Measurements from ENCODE around the gene MS4A3. TPM values are rescaled to one million over a fixed set of nuclear protein-coding genes. Genes with fewer than 3 reads are reported as not detected.
"Not testable (repeated sequence)": the region's sequence is repeated elsewhere in the genome, so short reads cannot be mapped to it uniquely, and the experiment has no call there.

MS4A3 gene
- total RNA-seq, 6 experiments from 2014 or later = 0.48 to 1.2 (median 0.80) TPM; not detected in 3

DNA sequence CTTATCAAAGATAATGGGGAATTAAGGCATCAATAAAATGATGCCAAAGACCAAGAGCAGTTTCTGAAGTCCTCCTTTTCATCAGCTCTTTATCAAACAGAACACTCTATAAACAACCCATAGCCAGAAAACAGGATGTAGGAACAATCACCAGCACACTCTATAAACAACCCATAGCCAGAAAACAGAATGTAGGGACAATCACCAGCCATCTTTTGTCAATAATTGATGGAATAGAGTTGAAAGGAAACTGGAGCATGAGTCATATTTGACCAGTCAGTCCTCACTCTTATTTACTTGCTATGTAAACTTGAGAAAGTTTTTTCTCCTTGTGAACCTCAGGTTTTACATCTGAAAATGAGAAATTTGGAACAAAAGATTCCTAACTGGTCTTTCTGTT, 42.0 kb downstream of the MS4A3 start:
- Histone ChIP-seq H3K9me3 (no peaks in the 10 kb centered on the region), H3K36me3 (no peaks in the 10 kb centered on the region), H3K27ac (no peak overlapping the region), H3K4me1 (no peaks in the 10 kb centered on the region), H3K27me3 (no peaks in the 10 kb centered on the region), H3K4me3 (no peak overlapping the region)
- no peak for DNase-seq
- intact Hi-C loops (cut with DNase I) = no loop called here
- no peak for ATAC-seq
- TF ChIP-seq POLR2A (IDR thresholded peaks at IDR 0.05) = no peak
- TF ChIP-seq, protein P1, sequence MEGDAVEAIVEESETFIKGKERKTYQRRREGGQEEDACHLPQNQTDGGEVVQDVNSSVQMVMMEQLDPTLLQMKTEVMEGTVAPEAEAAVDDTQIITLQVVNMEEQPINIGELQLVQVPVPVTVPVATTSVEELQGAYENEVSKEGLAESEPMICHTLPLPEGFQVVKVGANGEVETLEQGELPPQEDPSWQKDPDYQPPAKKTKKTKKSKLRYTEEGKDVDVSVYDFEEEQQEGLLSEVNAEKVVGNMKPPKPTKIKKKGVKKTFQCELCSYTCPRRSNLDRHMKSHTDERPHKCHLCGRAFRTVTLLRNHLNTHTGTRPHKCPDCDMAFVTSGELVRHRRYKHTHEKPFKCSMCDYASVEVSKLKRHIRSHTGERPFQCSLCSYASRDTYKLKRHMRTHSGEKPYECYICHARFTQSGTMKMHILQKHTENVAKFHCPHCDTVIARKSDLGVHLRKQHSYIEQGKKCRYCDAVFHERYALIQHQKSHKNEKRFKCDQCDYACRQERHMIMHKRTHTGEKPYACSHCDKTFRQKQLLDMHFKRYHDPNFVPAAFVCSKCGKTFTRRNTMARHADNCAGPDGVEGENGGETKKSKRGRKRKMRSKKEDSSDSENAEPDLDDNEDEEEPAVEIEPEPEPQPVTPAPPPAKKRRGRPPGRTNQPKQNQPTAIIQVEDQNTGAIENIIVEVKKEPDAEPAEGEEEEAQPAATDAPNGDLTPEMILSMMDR (IDR thresholded peaks at IDR 0.05) = no peak

DNA sequence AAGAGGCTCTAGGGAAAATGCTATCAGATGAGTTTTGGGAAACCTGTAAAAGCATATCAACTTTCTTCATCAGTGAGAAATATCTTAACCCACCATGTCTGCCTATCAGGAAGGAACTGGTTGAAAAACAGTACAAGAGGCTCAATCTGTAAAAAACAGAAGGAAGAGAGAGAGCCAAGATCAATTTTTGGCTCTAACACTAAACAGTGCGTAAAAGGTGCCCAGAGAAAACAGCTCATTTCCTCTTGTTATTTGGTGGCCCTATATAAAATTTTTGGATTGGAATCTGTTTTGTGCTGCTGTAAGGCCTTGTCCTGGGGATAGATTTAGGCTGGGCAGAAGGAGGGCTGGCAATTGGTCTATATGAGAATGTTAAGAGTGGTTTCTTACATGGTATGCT, 44.1 kb downstream of the MS4A3 start:
- Histone ChIP-seq H3K27ac (no peak overlapping the region), H3K4me1 (no peaks in the 10 kb centered on the region), H3K9me3 (no peaks in the 10 kb centered on the region), H3K4me3 (no peak overlapping the region), H3K36me3 (no peaks in the 10 kb centered on the region), H3K27me3 (no peaks in the 10 kb centered on the region)
- 12% methylated on average over 1 of the region's 1 CpG for WGBS (ENCODE audit: insufficient coverage, low coverage, low lambda C conversion rate, missing lambda C conversion rate)
- intact Hi-C loops (cut with DNase I) = no loop called here
- DNase-seq (no peak), ATAC-seq (no peak)
- TF ChIP-seq, protein P1 (IDR thresholded peaks at IDR 0.05) = no peak
- TF ChIP-seq POLR2A (IDR thresholded peaks at IDR 0.05) = no peak

DNA sequence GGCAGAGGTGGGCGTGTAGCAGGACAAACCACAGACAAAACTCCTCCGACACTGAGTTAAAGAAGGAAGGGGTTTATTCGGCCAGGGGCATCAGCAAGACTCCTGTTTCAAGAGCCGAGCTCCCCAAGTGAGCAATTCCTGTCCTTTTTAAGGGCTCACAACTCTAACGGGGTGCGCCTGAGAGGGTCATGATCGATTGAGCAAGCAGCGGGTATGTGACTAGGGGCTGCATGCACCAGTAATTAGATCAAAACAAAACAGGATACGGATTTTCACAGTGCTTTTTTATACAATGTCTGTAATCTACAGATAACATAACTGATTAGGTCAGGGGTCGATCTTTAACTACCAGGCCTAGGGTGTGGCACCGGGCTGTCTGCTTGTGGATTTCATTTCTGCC, 44.9 kb downstream of the MS4A3 start:
- ATAC-seq; H3K27me3 ChIP-seq; intact Hi-C loops (cut with DNase I); H3K4me1 ChIP-seq; H3K9me3 ChIP-seq; DNase-seq; H3K4me3 ChIP-seq; H3K36me3 ChIP-seq; H3K27ac ChIP-seq: not testable (repeated sequence)
- 77% methylated on average over 8 of the region's 11 CpGs for WGBS (ENCODE audit: insufficient coverage, low coverage, low lambda C conversion rate, missing lambda C conversion rate)

DNA sequence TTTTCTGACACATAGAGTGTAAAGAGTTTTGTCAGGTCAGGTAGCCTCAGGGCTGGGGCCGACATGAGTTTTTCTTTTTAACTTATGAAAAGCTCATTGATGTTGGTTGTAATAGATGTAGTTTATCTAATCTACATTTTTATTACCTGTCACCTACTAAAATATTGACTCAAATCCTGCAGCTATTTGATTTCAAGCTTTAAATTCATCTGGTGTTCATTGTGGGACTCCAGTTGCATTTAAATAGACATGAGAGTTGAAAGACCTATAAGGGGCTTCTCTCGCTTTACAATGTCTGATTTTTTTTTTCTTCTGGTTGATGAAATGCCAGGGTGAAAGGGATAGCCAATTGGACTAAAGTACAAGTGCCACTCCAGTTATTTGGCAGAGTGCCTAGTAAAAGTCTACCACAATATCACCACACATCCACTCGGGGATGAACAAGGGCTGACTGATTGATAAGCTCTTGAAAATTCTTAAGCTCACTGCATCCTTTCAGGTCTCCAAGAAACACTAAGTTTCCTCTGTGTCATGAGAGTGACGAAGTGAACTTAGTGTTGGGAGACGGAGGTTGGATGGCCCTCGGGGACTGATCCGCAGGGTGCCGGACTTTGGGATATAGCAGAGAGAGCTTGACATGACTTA, 48.1 kb downstream of the MS4A3 start:
- DNase-seq; H3K27ac ChIP-seq; H3K27me3 ChIP-seq; H3K4me3 ChIP-seq; H3K9me3 ChIP-seq; H3K4me1 ChIP-seq; H3K36me3 ChIP-seq; ATAC-seq; intact Hi-C loops (cut with DNase I): not testable (repeated sequence)
- WGBS (ENCODE audit: insufficient coverage, low coverage, low lambda C conversion rate, missing lambda C conversion rate) = 73% methylated on average over 7 of the region's 8 CpGs

DNA sequence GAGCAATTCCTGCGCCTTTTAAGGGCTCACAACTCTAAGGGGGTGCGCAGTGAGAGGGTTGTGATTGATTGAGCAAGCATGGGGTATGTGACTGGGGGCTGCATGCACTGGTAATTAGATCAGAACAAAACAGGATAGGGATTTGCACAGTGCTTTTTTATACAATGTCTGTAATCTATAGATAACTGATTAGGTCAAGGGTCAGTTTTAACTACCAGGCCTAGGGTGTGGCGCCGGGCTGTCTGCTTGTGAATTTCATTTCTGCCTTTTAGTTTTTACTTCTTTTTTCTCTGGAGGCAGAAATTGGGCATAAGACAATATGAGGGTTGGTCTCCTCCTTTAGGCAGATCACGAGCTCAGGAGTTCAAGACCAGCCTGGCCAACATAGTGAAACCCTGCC, 52.2 kb downstream of the MS4A3 start:
- intact Hi-C loops (cut with DNase I); DNase-seq: not testable (repeated sequence)

DNA sequence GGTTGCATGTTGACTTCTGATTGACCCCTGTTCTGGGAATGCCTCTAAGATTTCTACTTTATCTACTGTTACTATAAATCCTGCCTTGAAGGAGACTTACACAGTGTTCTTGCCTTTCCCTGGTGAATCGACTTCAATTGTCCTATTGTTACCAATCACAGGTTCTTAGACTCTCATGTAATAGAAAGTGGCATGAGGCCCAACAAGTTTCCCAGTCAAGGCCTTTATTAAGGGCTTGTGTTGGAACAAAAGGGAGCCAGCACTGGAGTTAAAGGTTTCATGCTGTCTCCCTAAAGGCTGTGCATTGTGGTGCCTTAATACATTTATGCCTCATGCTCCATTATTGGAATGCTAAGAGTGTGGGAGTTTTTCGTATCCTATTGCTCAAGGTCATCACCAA, 55.3 kb downstream of the MS4A3 start:
- H3K4me3 ChIP-seq = no peak overlapping the region
- H3K4me1 ChIP-seq = no peaks in the 10 kb centered on the region
- DNase-seq (no peak), ATAC-seq (no peak)
- H3K9me3 ChIP-seq = no peaks in the 10 kb centered on the region
- H3K27me3 ChIP-seq = no peaks in the 10 kb centered on the region
- H3K36me3 ChIP-seq = no peaks in the 10 kb centered on the region
- WGBS (ENCODE audit: insufficient coverage, low coverage, low lambda C conversion rate, missing lambda C conversion rate) = 44% methylated on average over 2 of the region's 2 CpGs
- intact Hi-C loops (cut with DNase I) = no loop called here
- no peak overlapping the region for H3K27ac ChIP-seq
- TF ChIP-seq, protein P1 (IDR thresholded peaks at IDR 0.05) = no peak
- TF ChIP-seq POLR2A (IDR thresholded peaks at IDR 0.05) = no peak

More for the DNA sequence above, 52.2 kb downstream of the MS4A3 start:
- not testable (repeated sequence) for ATAC-seq, H3K4me1 ChIP-seq, H3K4me3 ChIP-seq, H3K36me3 ChIP-seq, H3K9me3 ChIP-seq, H3K27ac ChIP-seq, H3K27me3 ChIP-seq
- WGBS (ENCODE audit: insufficient coverage, low coverage, low lambda C conversion rate, missing lambda C conversion rate) = 75% methylated on average over 4 of the region's 5 CpGs
